T-helper 1 cell treated with Interleukin-12 subunit alpha and Interleukin-12 subunit beta and Interleukin-4 antibody, amounts not matched to agents 30 ng/mL and 1 ng/mL, for 36 hours (primary cell): ENCODE data around the gene SEC31A. TPM values are rescaled to one million over a fixed set of nuclear protein-coding genes. Genes with fewer than 3 reads are reported as not detected.
"Not testable (repeated sequence)": the region's sequence is repeated elsewhere in the genome, so short reads cannot be mapped to it uniquely, and the experiment has no call there.

Experiments used
- intact Hi-C: fragments of 100-400 bp; cut with micrococcal nuclease; formaldehyde crosslinking; loops from one replicate; pipeline ENCODE4 v1.15.1; 2024
- total RNA-seq: library from RNA; stranded (reverse); gene quantifications from 2 replicates; pipeline ENCODE4 v1.2.3, GENCODE V29; 2022

The SEC31A gene
- 174 TPM in 2 replicates for total RNA-seq

DNA sequence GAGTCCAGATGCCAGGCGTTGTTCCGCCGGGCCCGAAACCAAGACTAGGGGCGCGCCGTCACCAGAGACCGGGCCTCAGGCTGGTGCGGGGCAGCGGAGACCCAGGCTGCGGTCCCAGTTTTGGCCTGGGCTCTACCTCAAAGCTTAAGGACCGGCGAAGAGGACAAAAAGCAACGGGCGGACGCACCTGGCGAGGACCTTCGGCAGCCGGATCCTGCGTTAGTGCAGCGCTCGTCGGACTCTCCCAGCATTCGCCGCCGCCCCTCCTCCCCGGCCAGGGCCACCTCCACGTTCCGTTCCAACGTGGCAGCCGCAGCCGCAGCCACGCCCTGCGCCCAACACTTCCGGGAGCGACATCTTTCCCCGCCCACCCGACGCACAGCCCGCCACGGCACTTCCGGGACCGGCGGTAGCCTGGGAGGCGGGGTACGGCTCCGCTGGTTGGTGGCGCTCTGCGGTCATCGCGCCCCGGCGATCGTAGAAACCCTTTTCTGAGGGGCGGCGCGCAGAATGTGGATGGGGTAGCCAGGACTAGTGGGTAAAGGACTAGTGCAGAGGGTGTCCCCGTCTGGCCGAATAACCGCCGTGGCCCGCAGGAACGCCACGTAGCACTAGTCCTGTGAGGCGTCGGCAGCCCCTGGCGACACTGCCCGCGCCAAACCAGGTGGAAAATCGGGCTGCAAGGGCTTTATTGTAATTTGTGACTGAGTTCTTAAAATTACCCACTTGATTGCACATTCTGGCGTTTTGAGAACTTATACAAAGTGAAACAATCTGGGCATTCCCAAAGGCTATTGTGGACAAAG, at the start of gene SEC31A:
Gene SEC31A (minus strand): TSS at position 253 of the 806 bp plus-strand sequence. CDS start 9,217 bp downstream, outside the sequence.
- intact Hi-C loops, result loop anchor here (1.0 to 2.0 kb wide), 12 partner anchors 9 to 644 kb away; partner anchors contain the start of genes COPS4, COQ2, ENOPH1 and HELQ

DNA sequence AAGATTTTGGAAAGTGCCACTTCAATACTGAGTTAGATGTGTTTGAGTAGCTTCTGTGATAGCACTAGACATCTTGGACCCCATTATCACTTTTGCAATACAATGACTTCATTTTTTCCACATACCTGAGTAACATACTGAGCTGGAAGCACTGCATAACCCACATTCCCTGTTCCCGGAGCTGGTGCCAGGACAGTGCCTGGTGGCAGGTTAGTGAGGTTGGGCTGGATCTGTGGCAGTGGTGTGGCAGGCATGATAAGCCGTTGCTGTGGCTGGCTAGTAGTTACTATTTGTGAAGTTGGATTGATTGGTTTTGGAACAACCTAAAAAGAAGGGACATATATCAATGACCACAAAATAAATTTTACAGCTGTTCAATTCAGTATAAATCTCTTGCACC, 48.5 kb upstream of the SEC31A start:
- intact Hi-C loops, result no loop called here

- intact Hi-C loops, result no loop called here
These were observed 43.5 kb upstream of the SEC31A start for GRCh38 chr4:82934441-82934840.

DNA sequence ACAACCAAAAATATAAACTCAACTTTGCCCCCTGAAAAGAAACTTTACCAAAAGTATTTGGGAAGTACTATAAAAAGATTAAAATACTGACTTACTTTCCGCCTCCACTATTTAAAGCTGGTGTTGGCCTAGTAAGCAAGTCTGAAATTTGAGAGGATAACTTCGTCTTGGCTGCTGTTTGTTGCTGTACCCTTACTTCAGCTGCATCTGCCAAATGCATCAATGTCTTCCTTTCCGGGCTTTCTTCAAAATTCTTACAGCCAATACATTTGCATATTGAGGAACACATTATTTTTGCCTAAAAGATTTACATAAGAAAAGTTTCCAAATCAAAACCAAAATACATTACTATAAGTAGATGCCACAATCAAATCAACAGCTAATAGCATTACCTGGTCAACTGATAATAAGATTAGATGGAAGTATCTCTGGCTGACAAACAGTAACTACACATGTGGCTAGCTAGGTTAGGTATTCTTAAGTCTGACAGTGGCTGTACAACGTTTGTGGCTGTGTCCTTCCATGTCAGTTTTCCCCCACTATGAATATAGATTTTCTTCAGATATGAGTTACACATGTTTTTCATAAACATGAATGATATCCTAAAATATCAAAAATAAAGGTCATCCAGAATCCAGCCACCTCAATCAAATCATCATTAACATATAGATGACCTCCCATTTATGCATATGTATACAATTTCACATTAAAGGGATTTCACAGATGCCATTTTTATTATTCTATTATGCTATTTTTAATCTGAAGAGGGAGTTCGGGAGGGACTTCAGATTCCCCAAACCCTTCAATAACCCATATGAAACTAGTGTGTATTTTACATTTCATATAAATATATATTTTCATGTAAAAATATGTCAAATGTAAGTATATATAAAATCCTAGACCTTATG, 40.1 kb upstream of the SEC31A start:
- intact Hi-C loops, result no loop called here

GRCh38 chr4:82921795-82922194, 30.8 kb upstream of the SEC31A start:
- intact Hi-C loops, result no loop called here

- intact Hi-C loops, result loop anchor here (5.0 kb wide), 1 partner anchor 38 kb away; no protein-coding TSS in a partner anchor
These were observed 28.4 kb upstream of the SEC31A start for GRCh38 chr4:82919386-82919785.

- intact Hi-C loops, result loop anchor here (5.0 kb wide), 1 partner anchor 39 kb away; no protein-coding TSS in a partner anchor
These were observed 27.1 kb upstream of the SEC31A start for GRCh38 chr4:82918091-82918490.

DNA sequence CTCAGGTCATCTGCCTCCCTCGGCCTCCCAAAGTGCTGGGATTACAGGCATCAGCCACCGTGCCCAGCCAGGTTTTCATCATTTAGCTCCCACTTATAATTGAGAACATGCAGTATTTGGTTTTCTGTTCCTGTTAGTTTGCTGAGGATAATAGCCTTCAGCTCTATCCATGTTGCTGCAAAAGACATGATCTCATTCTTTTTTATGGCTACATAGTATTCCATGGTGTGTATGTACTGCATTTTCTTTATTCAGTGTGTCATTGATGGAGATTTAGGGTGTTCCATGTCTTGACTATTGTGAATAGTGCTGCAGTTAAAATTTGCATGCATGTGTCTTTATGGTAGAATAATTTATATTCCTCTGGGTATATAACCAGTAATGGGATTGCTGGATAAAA, 23.0 kb upstream of the SEC31A start:
- intact Hi-C loops, result not testable (repeated sequence)

DNA sequence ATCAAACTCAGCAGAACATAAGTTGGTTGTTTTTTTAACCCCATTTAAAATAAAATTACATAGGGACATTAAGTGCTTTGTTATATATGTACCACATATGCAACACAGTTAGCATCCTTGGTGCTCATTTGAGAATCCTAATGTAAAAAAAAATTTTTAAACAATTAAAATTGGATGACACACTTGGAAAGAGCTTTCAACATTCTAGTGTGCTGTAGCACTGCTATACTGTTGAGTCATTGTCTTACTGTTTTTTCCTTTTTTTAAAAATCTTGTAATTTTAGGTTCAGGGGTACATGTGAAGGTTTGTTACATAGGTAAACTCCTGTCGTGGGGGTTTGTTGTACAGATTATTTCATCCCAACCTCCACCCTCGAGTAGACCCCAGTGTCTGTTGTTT, 22.4 kb upstream of the SEC31A start:
- intact Hi-C loops, result no loop called here

DNA sequence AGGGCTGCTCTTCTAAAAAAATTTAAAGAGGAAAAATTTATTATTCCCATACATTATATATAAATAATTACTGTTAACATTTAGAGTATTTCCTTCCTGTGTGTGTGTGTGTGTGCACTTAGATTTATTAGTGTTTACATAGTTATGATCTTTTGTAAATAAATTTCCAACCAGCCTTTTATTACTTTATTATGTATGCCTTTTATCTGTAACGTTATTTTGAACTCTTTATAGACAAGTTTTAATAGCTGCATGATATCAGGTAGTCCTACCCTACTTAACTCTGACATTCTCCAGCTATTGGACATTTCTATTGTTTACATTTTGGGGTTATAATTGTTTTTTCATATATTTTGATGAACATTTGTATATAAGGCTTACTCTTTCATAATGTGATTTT, 18.4 kb upstream of the SEC31A start:
- intact Hi-C loops, result loop anchor here (10.0 kb wide), 1 partner anchor 1415 kb away; no protein-coding TSS in a partner anchor

GRCh38 chr4:82906469-82906868, 15.5 kb upstream of the SEC31A start:
- intact Hi-C loops, result loop anchor here (10.0 kb wide), 1 partner anchor 1412 kb away; no protein-coding TSS in a partner anchor

GRCh38 chr4:82905205-82905604, 14.3 kb upstream of the SEC31A start:
- intact Hi-C loops, result loop anchor here (1.0 to 10.0 kb wide), 6 partner anchors 14 to 1410 kb away; partner anchors contain the start of gene SEC31A

DNA sequence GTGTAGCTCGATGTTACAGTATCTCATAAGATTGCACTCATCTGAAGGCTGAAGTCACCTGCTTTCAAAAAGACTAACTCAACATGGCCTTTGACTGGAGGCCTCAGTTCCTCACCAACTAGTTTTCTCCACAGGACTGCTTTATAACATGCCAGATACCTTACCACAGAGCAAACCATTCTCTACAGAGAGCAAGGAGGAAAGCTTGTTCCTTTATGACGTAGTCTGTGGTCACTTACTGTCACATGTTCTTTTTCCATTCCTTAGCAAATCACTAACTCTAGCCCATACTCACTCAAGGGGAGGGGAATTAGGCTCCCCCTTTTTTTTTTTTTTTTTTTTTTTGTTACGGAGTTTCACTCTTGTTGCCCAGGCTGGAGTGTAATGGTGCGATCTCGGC, 12.8 kb upstream of the SEC31A start:
- intact Hi-C loops, result loop anchor here (2.0 to 10.0 kb wide), 2 partner anchors 13 to 1409 kb away; partner anchors contain the start of gene SEC31A

GRCh38 chr4:82901183-82901718, 10.3 kb upstream of the SEC31A start:
- intact Hi-C loops, result loop anchor here (1.0 to 10.0 kb wide), 6 partner anchors 88 to 1682 kb away; partner anchors contain the start of genes ABRAXAS1 and CDS1

- intact Hi-C loops, result loop anchor here (1.0 to 10.0 kb wide), 16 partner anchors 9 to 1682 kb away; partner anchors contain the start of genes ABRAXAS1, CDS1, COPS4 and COQ2
These were observed 9.6 kb upstream of the SEC31A start, which contains the start of gene THAP9 for GRCh38 chr4:82900411-82901182. THAP9 (plus strand) TSS chr4:82900735; CDS start chr4:82900803, 68 bp downstream.

DNA sequence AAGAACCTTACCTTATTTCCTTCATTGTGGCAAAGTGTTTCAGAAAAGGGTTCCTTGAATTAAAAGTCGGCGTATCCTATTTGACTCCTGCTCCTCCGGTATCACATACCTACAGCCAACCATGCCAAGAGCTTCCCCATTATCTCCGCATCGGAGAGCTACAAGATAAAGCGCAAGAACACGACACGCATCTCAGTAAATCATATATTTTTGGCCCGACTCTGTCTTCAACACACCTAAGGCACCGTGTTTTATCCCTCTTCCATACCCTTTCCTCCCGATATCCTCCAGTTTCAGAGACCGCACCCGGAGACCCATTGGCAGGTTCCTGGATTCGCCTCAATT, 9.1 kb upstream of the SEC31A start:
- intact Hi-C loops, result loop anchor here (1.0 to 10.0 kb wide), 14 partner anchors 9 to 1683 kb away; partner anchors contain the start of genes ABRAXAS1, CDS1, COPS4 and COQ2

GRCh38 chr4:82899374-82900065, 8.6 kb upstream of the SEC31A start:
- intact Hi-C loops, result loop anchor here (1.0 to 10.0 kb wide), 14 partner anchors 8 to 1683 kb away; partner anchors contain the start of genes ABRAXAS1, CDS1, COPS4 and COQ2

DNA sequence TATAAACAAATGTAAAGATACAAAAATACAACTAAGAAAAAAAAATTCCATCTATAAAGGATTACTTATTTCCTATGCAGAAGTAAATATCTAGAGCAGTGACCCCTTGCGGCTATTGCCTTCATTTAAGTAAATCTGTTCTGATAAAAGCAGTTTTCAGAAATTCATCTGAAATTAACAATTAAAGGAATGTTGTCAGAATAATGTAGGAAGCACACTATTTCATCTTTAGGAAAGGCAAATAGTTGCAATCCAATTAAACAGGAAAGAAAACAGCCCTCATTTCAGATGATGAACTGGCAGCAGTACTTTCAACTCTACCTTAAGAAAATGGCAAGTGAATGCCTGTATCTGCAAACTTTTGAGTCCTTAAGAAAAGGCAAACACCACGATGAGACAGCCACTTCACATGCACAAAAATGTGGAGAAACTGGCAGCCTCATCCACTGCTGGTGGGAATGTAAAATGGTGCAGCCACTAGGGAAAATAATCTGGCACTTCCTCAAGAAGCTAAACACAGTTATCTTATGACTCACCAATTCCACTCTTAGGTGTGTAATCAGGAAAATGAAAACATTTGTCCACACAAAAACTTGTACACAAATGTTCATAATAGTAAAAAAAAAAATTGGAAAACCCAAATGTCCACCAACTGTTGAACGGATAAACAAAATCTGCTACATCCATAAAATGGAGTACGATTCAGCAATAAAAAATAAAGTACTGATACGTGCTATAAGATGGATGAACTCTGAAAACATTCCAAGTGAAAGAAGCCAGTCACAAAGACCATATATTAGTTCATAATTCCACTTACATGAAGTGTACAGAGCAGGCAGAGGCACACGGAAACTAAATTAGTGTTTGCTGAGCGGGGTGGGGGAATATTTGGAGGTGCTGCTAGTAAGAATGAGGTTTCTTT, 7.6 kb upstream of the SEC31A start:
- intact Hi-C loops, result no loop called here
